Raji (cell line): Measurements from ENCODE around the gene SEBOX.

Experiments used
- POLR2A ChIP-seq: IDR thresholded peaks from 2 replicates; pipeline ENCODE4 v1.6.1; 2011; ENCODE audit warnings: low read depth, low read length, control low read depth; ENCODE audit not compliant: insufficient read depth

Gene SEBOX

GRCh38 chr17:28327031-28327607, 37.9 kb downstream of the SEBOX start:
- TF ChIP-seq POLR2A = no peak

GRCh38 chr17:28326114-28326513, 38.9 kb downstream of the SEBOX start:
- no peak for TF ChIP-seq POLR2A

- no peak for TF ChIP-seq POLR2A
Observed at GRCh38 chr17:28325211-28325610, 39.8 kb downstream of the SEBOX start.

- TF ChIP-seq POLR2A = no peak
Observed at GRCh38 chr17:28324781-28325180, 40.2 kb downstream of the SEBOX start.

- TF ChIP-seq POLR2A = no peak
Observed at GRCh38 chr17:28324267-28324745, 40.7 kb downstream of the SEBOX start.

- TF ChIP-seq POLR2A = no peak
Observed at GRCh38 chr17:28320215-28321061, 44.6 kb downstream of the SEBOX start.

GRCh38 chr17:28319598-28319935, 45.4 kb downstream of the SEBOX start:
- no peak for TF ChIP-seq POLR2A

GRCh38 chr17:28318759-28319597, 46.0 kb downstream of the SEBOX start, which contains the start of gene TMEM97:
Gene TMEM97, plus strand, starts transcription at chr17:28319200. Its CDS starts 40 bp downstream, at chr17:28319240.
- TF ChIP-seq POLR2A = peak; percentile 92

GRCh38 chr17:28317966-28318758, 46.8 kb downstream of the SEBOX start:
- TF ChIP-seq POLR2A = no peak

- no peak for TF ChIP-seq POLR2A
Observed at GRCh38 chr17:28317099-28317965, 47.7 kb downstream of the SEBOX start.

- no peak for TF ChIP-seq POLR2A
Observed at GRCh38 chr17:28315846-28316705, 48.9 kb downstream of the SEBOX start.

GRCh38 chr17:28313841-28314240, 51.2 kb downstream of the SEBOX start:
- no peak for TF ChIP-seq POLR2A
